ENCODE results near the gene ARHGAP12.
"Not testable (repeated sequence)": the region's sequence is repeated elsewhere in the genome, so short reads cannot be mapped to it uniquely, and the experiment has no call there.

The ARHGAP12 gene, protein sequence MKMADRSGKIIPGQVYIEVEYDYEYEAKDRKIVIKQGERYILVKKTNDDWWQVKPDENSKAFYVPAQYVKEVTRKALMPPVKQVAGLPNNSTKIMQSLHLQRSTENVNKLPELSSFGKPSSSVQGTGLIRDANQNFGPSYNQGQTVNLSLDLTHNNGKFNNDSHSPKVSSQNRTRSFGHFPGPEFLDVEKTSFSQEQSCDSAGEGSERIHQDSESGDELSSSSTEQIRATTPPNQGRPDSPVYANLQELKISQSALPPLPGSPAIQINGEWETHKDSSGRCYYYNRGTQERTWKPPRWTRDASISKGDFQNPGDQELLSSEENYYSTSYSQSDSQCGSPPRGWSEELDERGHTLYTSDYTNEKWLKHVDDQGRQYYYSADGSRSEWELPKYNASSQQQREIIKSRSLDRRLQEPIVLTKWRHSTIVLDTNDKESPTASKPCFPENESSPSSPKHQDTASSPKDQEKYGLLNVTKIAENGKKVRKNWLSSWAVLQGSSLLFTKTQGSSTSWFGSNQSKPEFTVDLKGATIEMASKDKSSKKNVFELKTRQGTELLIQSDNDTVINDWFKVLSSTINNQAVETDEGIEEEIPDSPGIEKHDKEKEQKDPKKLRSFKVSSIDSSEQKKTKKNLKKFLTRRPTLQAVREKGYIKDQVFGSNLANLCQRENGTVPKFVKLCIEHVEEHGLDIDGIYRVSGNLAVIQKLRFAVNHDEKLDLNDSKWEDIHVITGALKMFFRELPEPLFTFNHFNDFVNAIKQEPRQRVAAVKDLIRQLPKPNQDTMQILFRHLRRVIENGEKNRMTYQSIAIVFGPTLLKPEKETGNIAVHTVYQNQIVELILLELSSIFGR

DNA sequence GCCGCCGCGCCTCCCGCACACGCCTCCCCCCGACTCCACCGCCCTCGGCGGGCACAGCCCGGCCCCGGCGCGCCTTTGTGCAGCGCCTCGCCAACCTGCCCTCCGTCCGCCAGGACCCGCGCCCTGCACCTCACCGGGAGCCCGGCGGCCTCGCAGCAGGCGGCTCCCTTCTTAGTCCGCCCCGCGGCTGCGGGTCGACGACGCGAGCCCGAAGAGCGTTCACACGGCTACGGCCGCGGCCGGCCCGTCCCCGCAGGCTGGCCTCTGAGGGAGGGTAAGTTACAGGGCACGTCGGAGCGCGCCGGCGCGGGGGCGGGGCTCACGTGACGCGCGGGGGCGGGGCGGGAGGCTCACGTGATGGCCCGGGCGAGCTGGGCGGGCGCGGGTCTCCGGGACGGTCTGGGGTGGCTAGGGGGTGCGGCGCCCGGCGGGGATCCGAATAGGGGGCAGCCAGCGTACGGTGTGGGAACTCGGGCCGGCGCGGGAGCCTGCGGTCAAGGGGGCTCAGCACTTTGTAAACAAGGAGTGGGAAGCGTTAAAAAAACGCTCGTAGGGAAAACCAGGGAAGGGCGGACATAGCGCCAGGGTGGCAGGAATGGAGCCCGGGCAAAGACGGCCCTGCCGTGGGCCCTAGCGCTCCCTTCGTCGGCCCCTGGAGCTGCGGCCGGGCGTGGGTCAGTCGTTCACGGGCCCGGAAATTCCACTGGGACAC lies at the start of gene ARHGAP12:
ARHGAP12 (minus strand) TSS at position 283 of the 712 bp plus-strand sequence. CDS start 19,976 bp downstream, outside the sequence.
- peak; percentile 97 for DNase-seq (ENCODE audit: low spot score)

DNA sequence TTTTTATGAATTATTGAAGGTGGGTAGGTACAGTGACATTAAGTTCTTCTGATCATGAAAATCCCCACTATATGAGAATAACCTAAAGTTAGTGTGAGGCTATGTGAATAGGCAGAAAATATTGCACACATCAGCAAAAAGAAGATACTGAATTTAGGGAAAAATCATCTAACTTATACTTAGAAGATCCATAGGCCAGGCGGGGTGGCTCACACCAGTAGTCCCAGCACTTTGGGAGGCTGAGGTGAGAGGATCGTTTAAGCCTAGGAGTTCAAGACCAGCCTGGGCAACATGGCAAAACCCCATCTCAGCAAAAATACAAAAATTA lies 49.5 kb upstream of the ARHGAP12 start:
- DNase-seq (ENCODE audit: low spot score): no peak

DNA sequence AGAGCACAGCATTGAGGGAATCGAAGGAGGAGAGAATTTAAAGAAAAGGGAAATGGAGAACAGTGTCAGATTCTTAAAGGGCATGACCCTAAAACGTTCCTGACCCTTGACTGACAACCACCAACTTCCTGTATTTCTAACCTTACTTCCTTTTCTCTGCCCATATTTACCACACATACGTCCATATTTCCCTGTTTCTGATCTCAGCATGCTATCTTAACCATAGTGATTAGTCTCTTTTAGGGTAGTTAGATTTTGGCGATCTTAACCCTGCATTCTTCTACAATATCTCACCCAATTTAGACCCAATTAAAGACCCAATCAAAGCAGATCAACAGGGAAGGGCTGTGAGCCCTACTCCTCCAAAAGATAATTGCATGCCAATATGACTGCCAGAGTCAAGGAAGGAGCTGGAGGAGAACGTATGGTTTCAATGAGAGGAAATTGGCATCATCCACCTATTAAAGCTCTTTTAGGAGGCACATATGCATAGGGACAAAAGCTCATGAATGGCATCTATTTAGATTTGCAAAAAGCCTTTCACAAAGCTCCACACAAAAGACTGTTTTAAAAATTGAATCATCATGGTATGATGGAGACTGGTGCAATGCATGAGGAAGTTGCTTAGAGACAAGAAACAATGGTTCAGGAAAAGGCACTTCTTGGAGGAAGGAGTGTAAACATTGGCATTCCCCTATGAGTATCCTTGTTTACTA lies 49.0 kb upstream of the ARHGAP12 start:
- no peak for DNase-seq (ENCODE audit: low spot score)

DNA sequence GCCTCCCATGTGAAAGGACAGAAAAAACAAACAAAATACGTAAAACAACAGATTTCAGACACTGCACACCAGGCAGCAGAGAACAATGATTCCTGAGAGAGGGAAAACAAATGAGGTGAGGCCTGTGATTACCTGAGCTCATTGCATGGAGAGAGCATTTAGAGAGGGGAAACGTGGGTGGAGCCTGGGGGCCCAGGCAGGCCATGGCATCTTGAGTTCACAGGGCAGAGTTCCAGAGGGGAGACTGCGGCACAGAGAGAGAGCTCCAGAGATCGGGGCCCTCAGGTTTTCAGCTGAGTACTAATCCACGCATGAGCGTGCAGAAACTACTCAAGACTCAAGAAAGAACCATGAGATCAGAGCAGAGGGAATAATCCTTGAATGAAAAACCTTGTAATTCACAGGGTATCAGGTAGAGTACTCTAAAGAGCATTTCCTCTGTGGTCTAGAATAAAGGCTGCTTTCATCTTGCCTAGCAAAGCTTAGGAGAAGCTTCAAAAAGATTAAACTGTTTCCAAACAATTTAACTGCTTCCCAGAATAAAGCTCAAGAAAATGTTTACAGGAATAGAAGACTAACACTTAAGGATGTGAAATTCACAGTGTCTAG lies 46.6 kb upstream of the ARHGAP12 start:
- DNase-seq (ENCODE audit: low spot score): no peak

DNA sequence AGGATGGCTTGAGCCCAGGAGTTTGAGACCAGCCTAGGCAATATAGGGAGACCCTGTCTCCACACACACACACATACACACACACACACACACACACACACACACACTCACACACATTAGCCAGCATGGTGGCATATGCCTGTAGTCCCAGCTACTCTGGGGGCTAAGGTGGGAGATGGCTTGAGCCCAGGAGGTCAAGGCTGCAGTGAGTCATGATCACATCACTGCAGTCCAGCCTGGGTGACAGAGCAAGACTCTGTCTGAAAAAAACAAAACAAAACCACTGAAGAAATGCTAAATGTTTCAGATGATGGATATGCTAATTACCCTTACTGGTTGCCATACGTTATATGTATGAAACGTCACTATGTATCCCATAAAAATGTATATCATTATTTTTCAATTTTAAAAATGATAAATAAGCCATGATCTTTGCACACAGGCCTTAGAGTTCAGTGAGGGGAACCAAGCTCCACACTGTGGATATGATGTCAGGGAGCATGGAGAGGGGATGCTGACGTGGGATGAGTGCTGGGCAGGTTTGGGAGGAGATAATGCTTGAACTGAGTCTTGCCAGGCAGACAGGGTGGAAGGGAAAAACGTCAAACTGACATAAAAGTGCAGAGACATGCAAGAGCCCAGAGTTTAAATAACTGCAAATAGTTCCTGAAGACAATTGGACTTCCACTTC lies 45.9 kb upstream of the ARHGAP12 start:
- no peak for DNase-seq (ENCODE audit: low spot score)

DNA sequence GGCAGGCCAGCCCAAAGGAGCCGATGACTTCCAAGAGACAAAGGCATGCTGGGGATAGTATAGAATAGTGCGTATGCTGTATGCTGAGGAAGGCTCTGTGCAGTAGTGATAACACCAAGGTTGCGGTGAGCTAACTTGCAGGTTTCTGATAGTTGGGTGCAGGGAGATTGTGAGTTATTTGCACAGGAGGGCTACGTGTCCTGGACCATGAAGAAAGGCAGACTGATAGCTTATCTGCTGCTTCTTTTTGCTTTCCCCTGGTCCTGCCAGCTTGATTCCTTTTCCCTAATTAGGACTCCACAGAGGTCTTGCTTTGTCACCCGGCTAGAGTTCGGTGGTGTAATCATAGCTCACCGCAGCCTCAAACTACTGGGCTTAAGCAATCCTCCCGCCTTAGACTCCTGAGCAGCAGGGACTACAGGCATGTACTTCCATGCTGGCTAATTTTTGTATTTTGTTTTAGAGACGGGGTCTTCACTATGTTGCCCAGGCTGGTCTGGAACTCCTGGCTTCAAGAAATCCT lies 43.9 kb upstream of the ARHGAP12 start:
- DNase-seq (ENCODE audit: low spot score): no peak

DNA sequence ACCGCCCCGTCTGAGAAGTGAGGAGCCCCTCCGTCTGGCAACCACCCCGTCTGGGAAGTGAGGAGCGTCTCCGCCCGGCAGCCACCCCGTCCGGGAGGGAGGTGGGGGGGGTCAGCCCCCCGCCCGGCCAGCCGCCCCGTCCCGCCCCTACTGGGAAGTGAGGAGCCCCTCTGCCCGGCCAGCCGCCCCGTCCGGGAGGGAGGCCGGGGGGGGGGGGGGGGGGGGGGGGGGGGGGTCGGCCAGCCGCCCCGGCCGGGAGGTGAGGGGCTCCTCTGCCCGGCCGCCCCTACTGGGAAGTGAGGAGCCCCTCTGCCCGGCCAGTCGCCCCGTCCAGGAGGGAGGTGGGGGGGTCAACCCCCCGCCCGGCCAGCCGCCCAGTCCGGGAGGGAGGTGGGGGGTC lies 41.2 kb upstream of the ARHGAP12 start:
- not testable (repeated sequence) for DNase-seq (ENCODE audit: low spot score)

DNA sequence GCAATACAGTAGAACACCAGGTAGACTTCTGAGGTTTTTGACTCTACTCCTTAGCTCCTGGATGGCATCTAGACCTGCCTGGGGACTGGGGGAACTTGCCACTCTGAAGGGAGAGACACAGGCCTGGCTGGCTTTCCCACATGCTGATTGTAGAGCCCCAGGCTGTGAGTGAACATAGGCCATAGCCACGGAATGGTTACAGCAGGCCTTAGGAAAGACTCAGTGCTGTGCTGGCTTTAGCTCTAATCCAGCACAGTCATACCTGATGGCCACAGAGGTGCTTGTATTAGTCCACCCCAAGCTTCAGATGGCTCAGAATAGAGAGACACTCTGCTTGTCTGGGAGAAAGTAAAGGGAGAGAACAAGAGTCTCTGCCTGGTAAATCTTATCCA lies 35.0 kb upstream of the ARHGAP12 start:
- DNase-seq (ENCODE audit: low spot score): no peak

DNA sequence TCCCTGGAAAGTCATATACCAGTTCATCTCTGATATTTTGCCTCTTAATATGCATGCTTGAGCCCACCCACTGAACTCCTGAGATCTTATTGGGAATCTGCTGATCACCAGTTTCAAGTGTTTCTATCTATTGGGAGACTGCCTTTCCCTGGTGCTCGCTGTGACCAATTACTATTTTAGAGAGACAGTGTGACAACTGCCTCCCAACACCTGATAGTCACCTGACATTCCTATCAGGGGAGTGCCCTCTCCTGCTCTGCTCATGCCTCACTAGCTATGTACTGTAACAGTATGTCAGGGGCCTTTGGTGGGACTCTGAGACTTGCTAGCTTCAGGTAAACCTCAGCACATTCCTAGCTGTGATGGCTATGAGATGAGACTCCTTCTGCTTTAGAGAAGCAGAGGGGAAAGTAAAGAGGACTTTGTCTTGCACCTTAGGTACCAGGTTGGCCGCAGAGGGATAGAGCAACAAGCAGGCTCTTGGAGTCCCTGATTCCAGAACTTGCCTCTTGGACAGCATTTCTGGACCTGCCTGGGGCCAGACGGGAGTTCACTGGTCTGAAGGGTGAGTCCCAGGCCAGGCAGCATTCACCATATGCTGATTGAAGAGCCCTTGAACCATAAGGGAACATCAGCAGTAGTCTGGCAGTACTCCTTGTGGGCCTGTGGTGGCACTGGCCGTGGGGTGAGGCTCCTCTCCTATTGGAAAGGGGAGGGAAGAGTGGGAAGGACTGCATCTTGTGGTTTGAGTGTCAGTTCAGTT lies 34.4 kb upstream of the ARHGAP12 start:
- no peak for DNase-seq (ENCODE audit: low spot score)

DNA sequence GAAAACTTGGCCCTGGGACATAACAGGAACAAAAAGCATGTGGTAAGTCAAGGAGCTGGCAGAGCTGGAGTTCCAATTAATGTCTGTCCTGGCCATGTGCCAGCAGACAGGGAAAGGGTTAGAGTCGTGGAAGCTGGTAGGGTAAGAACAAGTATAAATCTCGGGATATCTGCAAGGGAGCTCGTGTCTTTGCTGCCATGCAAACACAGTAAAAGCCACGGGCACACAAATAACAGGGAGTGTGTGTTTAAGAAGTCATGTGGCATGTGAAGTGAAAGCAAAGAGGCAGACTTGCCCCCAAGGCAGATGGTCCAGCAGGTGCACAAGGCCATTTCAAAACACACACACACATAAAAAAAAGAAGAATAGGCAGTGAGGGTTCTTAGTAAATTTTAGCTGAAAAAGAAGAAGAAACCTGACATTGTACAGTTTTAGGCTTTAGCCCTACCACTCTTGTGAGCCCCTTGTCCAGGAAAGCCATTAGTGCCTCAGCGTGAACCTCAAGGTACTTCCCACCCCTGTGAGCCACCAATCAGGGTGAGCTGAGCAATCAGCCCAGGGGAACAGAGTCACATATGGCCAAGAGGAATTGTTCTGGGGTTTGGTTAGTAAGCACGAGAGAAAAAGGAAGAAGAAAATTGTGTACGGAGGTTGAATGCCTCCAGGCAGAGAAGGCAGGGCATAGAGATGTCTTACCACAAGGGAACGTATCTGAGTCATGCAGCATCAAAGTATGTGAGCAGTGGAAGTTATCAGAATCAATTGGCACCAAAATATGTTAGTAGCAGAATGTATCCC lies 32.8 kb upstream of the ARHGAP12 start:
- no peak for DNase-seq (ENCODE audit: low spot score)

DNA sequence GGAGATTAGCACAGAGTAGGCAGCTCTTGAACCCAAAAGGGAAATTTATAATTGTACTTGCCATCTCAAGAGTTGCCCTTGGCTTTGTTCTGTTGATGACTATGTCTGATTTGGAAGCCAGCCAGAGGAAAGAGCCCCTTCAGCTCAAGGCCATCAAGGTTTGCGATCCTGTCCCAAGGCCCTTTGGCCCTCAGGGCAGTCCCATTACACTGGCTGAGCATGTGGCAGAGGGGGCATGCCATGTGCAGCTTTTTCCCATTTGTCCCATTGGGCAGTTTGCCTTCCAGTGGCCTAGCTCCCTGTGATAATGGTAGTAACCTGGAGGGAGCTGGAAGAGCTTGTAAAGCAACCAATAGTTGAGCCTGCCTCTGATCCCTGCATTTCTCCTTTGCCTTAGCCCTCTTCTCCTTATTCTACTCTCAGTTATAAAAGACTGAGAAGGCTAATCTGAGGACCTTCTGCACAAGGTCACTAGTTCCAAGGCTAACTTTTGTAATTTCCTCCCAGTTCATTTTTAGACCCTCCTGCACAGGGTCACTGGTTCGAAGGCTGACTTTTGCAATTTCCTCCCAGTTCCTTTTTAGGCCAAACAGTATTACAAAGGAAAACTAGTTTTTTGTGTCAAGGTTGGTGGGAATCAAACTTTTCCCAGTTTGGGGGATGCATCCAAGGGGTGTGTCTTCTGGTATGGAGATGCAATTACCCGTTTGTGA lies 31.0 kb upstream of the ARHGAP12 start:
- DNase-seq (ENCODE audit: low spot score): no peak

DNA sequence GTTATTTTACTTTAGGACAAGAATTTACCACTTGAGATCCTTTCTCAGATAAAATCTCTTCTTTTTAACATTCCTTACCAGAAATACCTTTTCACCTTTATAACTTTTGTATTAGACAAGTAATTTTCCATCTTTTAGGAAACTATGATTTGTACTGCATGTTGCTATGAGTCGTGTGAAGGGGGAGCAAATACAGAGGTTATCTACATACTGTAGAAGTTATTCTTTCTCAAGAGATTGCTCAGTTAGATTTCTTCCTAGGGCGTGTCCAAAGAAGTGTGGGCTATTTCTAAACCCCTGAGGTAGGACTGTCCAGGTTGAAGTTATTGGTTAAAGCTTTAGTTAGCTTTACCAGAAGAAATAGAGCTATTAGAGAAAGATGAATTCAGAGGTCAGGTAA lies 30.2 kb upstream of the ARHGAP12 start:
- DNase-seq (ENCODE audit: low spot score): no peak

DNA sequence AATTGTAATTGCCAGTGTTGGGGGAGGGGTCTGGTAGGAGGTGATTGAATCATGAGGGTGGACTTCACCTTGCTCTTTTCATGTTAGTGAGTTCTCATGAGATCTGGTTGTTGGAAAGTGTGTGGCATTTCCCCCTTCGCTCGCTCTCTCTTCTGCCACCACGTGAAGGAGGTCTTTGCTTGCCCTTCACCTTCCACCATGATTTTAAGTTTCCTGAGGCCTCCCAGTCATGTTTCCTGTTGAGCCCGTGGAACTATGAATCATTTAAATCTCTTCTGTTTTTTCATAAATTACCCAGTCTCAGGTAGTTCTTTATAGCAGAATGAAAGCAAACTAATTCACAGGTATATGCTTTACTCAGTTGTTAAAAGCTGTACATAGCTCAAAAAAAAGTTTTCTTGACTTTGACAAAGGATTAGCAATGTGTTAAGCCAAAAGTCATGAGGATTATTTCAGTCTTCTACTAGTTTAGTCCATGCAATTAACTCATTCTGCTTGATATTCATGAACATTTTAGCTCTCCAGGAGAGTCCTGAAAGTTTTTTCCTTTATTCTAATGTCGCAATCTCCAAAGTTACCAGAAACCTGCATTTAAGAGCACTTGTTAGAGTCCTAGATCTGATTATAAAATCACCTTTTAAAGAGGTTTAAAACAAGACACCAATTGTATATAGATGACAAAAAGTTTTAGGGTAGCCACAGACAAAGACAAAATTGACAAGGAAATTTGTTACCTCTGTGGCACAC lies 27.7 kb upstream of the ARHGAP12 start:
- DNase-seq (ENCODE audit: low spot score): no peak

DNA sequence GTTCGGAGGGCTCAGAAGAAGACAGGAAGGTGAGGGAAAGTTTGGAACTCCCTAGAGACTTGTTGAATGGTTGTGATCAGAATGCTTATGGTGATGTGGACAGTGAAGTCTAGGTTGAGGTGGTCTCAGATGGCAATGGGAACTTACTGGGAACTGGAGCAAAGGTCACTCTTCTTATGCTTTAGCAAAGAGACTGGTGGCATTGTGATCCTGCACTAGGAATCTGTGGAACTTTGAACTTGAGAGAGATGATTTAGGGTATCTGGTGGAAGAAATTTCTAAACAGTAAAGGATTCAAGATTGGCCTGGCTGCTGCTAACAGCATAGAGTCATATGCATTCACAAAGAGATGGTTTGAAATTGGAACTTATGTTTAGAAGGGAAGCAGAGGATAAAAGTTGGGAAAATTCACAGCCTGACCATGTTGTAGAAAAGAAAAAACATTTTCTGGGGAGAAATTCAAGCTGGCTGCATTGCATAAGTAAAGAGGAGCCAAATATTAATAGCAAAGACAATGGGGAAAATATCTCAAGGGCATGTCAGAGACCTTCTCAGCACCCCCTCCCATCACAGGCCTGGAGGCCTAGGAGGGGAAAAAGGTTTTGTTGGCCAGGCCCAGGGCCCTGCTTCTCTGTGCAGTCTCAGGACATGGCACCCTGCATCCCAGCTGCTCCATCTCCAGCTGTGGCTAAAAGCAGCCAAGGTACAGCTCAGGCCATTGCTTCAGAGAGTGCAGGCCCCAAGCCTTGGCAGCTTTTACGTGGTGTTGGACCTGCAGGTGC lies 26.0 kb upstream of the ARHGAP12 start:
- DNase-seq (ENCODE audit: low spot score): no peak

DNA sequence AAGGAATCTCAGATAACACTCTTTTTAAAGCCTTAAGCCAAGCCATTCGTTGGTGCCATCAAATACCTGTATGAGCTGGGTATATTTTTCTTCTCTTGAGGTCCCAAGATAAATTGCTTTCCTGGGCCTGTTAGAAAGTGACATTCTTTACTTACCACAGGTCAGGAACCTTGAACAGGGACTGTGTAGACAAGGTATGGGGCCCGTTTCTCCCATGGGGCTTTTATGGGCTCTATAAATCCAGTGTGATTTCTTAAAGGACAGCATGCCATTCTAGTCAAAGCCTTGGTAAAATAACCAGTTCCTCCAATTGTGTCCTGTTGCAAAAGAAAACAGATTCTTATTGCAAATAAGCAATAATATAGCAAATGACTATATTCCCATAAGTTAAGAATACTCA lies 24.8 kb upstream of the ARHGAP12 start:
- no peak for DNase-seq (ENCODE audit: low spot score)

DNA sequence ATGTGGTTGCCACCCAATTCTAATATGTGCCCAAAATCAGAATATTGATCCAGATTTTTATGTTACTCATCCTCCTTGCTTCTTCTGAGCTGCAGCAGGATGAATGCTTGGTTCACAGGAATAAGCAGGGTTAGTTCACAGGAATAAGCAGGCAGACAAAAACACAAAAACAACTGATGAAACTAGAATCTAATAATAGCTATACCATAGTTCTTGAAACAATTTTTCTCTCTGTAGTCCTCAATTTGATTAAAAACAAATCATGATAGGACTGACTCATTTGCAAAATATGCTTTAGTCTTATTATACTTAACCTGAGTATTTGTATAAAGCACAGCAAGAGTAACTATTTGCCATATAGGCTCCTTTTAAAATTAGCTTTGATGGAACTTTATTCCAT lies 24.4 kb upstream of the ARHGAP12 start:
- DNase-seq (ENCODE audit: low spot score): no peak

DNA sequence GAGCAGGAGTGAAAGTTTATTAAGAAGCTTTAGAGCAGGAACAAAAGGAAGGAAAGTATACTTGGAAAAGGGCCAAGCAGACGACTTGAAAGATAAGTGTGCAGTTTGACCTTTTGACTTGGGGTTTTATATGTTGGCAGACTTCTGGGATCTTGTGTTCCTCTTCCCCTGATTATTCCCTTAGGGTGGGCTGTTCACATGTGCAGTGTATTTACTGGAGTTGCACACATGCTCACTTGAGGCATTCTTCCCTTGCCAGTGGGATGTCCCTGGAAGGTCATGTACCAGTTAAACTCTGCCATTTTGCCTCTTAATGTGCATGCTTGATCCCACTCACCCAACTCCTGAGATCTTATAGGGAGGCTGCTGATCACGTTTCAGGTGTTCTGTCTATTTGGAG lies 23.4 kb upstream of the ARHGAP12 start:
- DNase-seq (ENCODE audit: low spot score): no peak
